HCT116 (cell line): ENCODE data around the gene ROS1. TPM values are rescaled to one million over a fixed set of nuclear protein-coding genes. Genes with fewer than 3 reads are reported as not detected.

Experiments
- ATAC-seq: fragments of 200-7000 bp; cut with Tn5 transposase; 2 replicates; pipeline ENCODE4 v1.9.1; 2020; ENCODE audit warnings: mild to moderate bottlenecking, moderate library complexity
- BruUV-seq: library from RNA; stranded (reverse); fragments of 400-500 nt; replicated peaks from 2 replicates; lab custom pipeline; 2021; lab: Mats Ljungman, UMichigan
- CTCF ChIA-PET: fragments of 300-600 bp; sonication (Branson Sonifier 250); formaldehyde crosslinking; loops from one replicate; lab custom pipeline; 2021; ENCODE audit warnings: antibody characterized with exemption; lab: Charles Lee
- POLR2A ChIA-PET: fragments of 300-600, 350-600 bp; sonication (Branson Sonifier 250); formaldehyde crosslinking; loops from one replicate; lab custom pipeline; 2021; ENCODE audit warnings: antibody characterized with exemption; lab: Charles Lee
- RAD21 ChIA-PET, 2 experiments: fragments of 300-600 bp; sonication (Branson Sonifier 250); formaldehyde crosslinking; loops; one replicate each; lab custom pipeline; 2023; ENCODE audit warnings: low total read pairs in 2 of 2; ENCODE audit not compliant: uncharacterized antibody in 2 of 2, unreplicated experiment in 2 of 2, low non-redundant PET in 1 of 2; lab: Charles Lee
- DNase-seq: peaks from one replicate; pipeline ENCODE4 v3.0.0-alpha.2; 2010; ENCODE audit warnings: low read depth, low spot score
- H2AFZ ChIP-seq: fragments of 200-600 bp; shearing (Covaris generic), sonication (generic); 2 replicates; pipeline ENCODE4 v1.6.1; 2017; ENCODE audit warnings: low read depth, mixed run types, mixed read lengths, antibody characterized with exemption, low read length; ENCODE audit not compliant: poor library complexity, severe bottlenecking
- H3K27ac ChIP-seq: 2 replicates; pipeline ENCODE4 v1.5.1; 2012; ENCODE audit warnings: low read depth, low read length
- H3K27me3 ChIP-seq: fragments of 200-600 bp; sonication (generic); 2 replicates; pipeline ENCODE4 v1.6.1; 2016; ENCODE audit warnings: mixed run types, low read length, mixed read lengths; ENCODE audit not compliant: insufficient read depth
- H3K36me3 ChIP-seq, 2 experiments: fragments of 200-500 bp in 1 of 2; fragments of 200-600 bp in 1 of 2; sonication (Bioruptor generic) in 1 of 2; sonication (generic) in 1 of 2; 2 replicates each; pipeline versions ENCODE4 v1.5.1 to v1.6.1; 2014 to 2016; ENCODE audit warnings: low read length in 2 of 2, inconsistent platforms in 1 of 2, mixed read lengths in 1 of 2, mixed run types in 1 of 2; ENCODE audit not compliant: insufficient read depth in 2 of 2, control insufficient read depth in 1 of 2
- H3K4me1 ChIP-seq, 2 experiments: fragments of 200-600 bp in 1 of 2; sonication (generic) in 1 of 2; 2 replicates each; pipeline versions ENCODE4 v1.5.1 to v1.6.1; 2012 to 2017; ENCODE audit warnings: low read length in 2 of 2, inconsistent platforms in 1 of 2, mild to moderate bottlenecking in 1 of 2, mixed read lengths in 1 of 2, mixed run types in 1 of 2, moderate library complexity in 1 of 2; ENCODE audit not compliant: insufficient read depth in 2 of 2, control insufficient read depth in 1 of 2
- H3K4me2 ChIP-seq: fragments of 200-600 bp; sonication (generic); 2 replicates; pipeline ENCODE4 v1.6.1; 2017; ENCODE audit warnings: mixed run types, low read length, mixed read lengths
- H3K4me3 ChIP-seq, 2 experiments: fragments of 200-600 bp in 1 of 2; sonication (generic) in 1 of 2; replicated peaks in 1 of 2; 2 replicates each; pipeline ENCODE4 v1.5.1; 2011 to 2016; ENCODE audit warnings: low read length in 2 of 2, control low read depth in 1 of 2, low read depth in 1 of 2, mild to moderate bottlenecking in 1 of 2, mixed read lengths in 1 of 2, mixed run types in 1 of 2
- H3K79me2 ChIP-seq: fragments of 200-600 bp; sonication (generic); 2 replicates; pipeline ENCODE4 v1.6.1; 2017; ENCODE audit warnings: mild to moderate bottlenecking, mixed run types, low read length, moderate library complexity, mixed read lengths; ENCODE audit not compliant: insufficient read depth
- H3K9ac ChIP-seq: fragments of 200-600 bp; sonication (generic); 2 replicates; pipeline ENCODE4 v1.6.1; 2016; ENCODE audit warnings: low read length, mixed read lengths
- H3K9me2 ChIP-seq: fragments of 200-600 bp; sonication (generic), shearing (Covaris generic); 2 replicates; pipeline ENCODE4 v1.6.1; 2017; ENCODE audit warnings: mixed run types, mild to moderate bottlenecking, moderate library complexity; ENCODE audit not compliant: insufficient read depth
- H3K9me3 ChIP-seq, 2 experiments: fragments of 200-500 bp in 1 of 2; fragments of 200-600 bp in 1 of 2; sonication (Bioruptor generic) in 1 of 2; sonication (generic) in 1 of 2; 2 replicates each; pipeline ENCODE4 v1.6.1; 2014 to 2017; ENCODE audit warnings: low read length in 2 of 2, mixed read lengths in 2 of 2, inconsistent platforms in 1 of 2, low read depth in 1 of 2, mild to moderate bottlenecking in 1 of 2, mixed run types in 1 of 2, moderate library complexity in 1 of 2; ENCODE audit not compliant: control insufficient read depth in 1 of 2, insufficient read depth in 1 of 2
- H4K20me1 ChIP-seq: fragments of 200-600 bp; sonication (generic), shearing (Covaris generic); 2 replicates; pipeline ENCODE4 v1.6.1; 2017; ENCODE audit warnings: mixed run types, mild to moderate bottlenecking, moderate library complexity; ENCODE audit not compliant: insufficient read depth
- CBX3 ChIP-seq: IDR thresholded peaks from 2 replicates; pipeline ENCODE4 v1.6.1; 2012; ENCODE audit warnings: low read depth
- CEBPB ChIP-seq: IDR thresholded peaks from 2 replicates; pipeline ENCODE4 v1.6.1; 2012; ENCODE audit warnings: low read depth
- EGR1 ChIP-seq: IDR thresholded peaks from 2 replicates; pipeline ENCODE4 v1.6.1; 2012; ENCODE audit warnings: low read depth
- ELF1 ChIP-seq: IDR thresholded peaks from 2 replicates; pipeline ENCODE4 v1.6.1; 2012; ENCODE audit warnings: low read depth, borderline replicate concordance
- EZH2phosphoT487 ChIP-seq: fragments of 200-600 bp; IDR thresholded peaks from 2 replicates; pipeline ENCODE4 v1.6.1; 2018; ENCODE audit warnings: antibody characterized with exemption, borderline replicate concordance
- FOSL1 ChIP-seq: IDR thresholded peaks from 2 replicates; pipeline ENCODE4 v1.6.1; 2012; ENCODE audit warnings: low read depth
- POLR2A ChIP-seq: IDR thresholded peaks from 2 replicates; pipeline ENCODE4 v1.7.0; 2011; ENCODE audit warnings: borderline replicate concordance; ENCODE audit not compliant: insufficient read depth, insufficient read length; ENCODE audit errors: extremely low read depth
- POLR2AphosphoS5 ChIP-seq: IDR thresholded peaks from 2 replicates; pipeline ENCODE4 v1.6.1; 2011; ENCODE audit warnings: mild to moderate bottlenecking, low read depth, low read length, moderate library complexity
- RAD21 ChIP-seq: IDR thresholded peaks from 2 replicates; pipeline ENCODE4 v1.6.1; 2012; ENCODE audit warnings: low read depth, mild to moderate bottlenecking
- SP1 ChIP-seq: IDR thresholded peaks from 2 replicates; pipeline ENCODE4 v1.6.1; 2012; ENCODE audit warnings: low read depth
- SRF ChIP-seq: IDR thresholded peaks from 2 replicates; pipeline ENCODE4 v1.6.1; 2012; ENCODE audit warnings: low read depth
- TCF7L2 ChIP-seq: IDR thresholded peaks from 2 replicates; pipeline ENCODE4 v1.7.0; 2011; ENCODE audit warnings: borderline replicate concordance, inconsistent platforms; ENCODE audit not compliant: insufficient read depth, insufficient read length; ENCODE audit errors: extremely low read depth
- YY1 ChIP-seq: IDR thresholded peaks from 2 replicates; pipeline ENCODE4 v1.6.1; 2011; ENCODE audit warnings: low read length, low read depth, moderate library complexity, mild to moderate bottlenecking; ENCODE audit not compliant: insufficient replicate concordance; ENCODE audit errors: extremely low read depth
- ZFX ChIP-seq: fragments of 450-650 bp; IDR thresholded peaks from 2 replicates; pipeline ENCODE4 v1.6.1; 2017
- ZNF274 ChIP-seq: fragments of 200-500 bp; sonication (Bioruptor generic); IDR thresholded peaks from 2 replicates; pipeline ENCODE4 v1.6.1; 2014; ENCODE audit warnings: mild to moderate bottlenecking, low read depth, low read length, inconsistent platforms
- intact Hi-C: fragments of 100-400 bp; cut with micrococcal nuclease; formaldehyde crosslinking; loops from 2 replicates; pipeline ENCODE4 v1.10.0; 2022
- total RNA-seq: library from RNA; stranded (reverse); gene quantifications from one replicate; pipeline ENCODE4 v1.2.1, GENCODE V29; 2021; ENCODE audit not compliant: unreplicated experiment
- TF ChIP-seq, protein P1 (sequence below): IDR thresholded peaks from 2 replicates; pipeline ENCODE4 v1.6.1; 2012; ENCODE audit warnings: low read depth
- TF ChIP-seq, protein P2 (sequence below): IDR thresholded peaks from 2 replicates; pipeline ENCODE4 v1.6.1; 2012
- TF ChIP-seq, protein P3 (sequence below), 3 experiments: fragments of 200-600 bp in 1 of 3; sonication (generic) in 1 of 3; IDR thresholded peaks in 2 of 3; conservative IDR thresholded peaks in 1 of 3; 2 replicates each; pipeline ENCODE4 v1.5.1; 2012 to 2017; ENCODE audit warnings: low read depth in 2 of 3, low read length in 2 of 3, antibody characterized with exemption in 1 of 3, borderline replicate concordance in 1 of 3, control low read depth in 1 of 3, mild to moderate bottlenecking in 1 of 3, mixed read lengths in 1 of 3, mixed run types in 1 of 3, moderate library complexity in 1 of 3; ENCODE audit not compliant: insufficient read depth in 1 of 3

The ROS1 gene
- total RNA-seq, 1 experiment from 2014 or later = not detected

DNA sequence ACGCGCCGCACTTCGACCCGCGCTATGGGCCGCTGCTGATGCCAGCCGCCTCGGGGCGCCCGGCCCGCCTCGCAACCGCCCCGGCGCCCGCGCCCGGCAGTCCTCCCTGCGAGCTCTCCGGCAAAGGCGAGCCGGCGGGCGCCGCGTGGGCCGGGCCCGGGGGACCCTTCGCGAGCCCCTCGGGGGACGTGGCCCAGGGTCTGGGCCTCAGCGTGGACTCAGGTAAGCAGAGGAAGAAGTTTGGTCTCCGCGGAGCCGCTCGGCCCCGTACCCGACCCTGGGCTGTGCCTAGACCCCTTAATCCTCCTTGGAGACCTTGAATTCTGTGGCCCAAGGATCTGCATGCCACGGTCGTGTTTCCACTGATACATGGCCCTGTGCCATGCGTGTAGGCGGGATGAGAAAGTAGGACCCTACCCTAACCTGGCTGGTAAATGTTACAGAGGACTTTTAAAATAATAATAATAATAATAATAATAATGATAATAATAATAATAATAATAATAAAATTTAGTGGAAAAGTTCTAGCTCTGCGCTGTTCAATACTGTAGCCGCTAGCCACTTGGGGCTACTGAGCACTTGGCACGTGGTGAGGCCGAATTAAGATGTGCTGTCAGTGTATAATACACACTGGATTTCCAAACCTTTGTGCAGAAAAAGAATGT lies 154.8 kb downstream of the ROS1 start:
- TF ChIP-seq, protein P1, sequence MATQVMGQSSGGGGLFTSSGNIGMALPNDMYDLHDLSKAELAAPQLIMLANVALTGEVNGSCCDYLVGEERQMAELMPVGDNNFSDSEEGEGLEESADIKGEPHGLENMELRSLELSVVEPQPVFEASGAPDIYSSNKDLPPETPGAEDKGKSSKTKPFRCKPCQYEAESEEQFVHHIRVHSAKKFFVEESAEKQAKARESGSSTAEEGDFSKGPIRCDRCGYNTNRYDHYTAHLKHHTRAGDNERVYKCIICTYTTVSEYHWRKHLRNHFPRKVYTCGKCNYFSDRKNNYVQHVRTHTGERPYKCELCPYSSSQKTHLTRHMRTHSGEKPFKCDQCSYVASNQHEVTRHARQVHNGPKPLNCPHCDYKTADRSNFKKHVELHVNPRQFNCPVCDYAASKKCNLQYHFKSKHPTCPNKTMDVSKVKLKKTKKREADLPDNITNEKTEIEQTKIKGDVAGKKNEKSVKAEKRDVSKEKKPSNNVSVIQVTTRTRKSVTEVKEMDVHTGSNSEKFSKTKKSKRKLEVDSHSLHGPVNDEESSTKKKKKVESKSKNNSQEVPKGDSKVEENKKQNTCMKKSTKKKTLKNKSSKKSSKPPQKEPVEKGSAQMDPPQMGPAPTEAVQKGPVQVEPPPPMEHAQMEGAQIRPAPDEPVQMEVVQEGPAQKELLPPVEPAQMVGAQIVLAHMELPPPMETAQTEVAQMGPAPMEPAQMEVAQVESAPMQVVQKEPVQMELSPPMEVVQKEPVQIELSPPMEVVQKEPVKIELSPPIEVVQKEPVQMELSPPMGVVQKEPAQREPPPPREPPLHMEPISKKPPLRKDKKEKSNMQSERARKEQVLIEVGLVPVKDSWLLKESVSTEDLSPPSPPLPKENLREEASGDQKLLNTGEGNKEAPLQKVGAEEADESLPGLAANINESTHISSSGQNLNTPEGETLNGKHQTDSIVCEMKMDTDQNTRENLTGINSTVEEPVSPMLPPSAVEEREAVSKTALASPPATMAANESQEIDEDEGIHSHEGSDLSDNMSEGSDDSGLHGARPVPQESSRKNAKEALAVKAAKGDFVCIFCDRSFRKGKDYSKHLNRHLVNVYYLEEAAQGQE = no peak
- TF ChIP-seq POLR2A (no peak), CBX3 (no peak), RAD21 (no peak), ELF1 (no peak), YY1 (no peak), EZH2phosphoT487 (no peak), ZNF274 (no peak), SP1 (no peak), EGR1 (no peak), POLR2AphosphoS5 (no peak), TCF7L2 (no peak), FOSL1 (no peak), SRF (no peak), ZFX (no peak), CEBPB (no peak)
- TF ChIP-seq, protein P2, sequence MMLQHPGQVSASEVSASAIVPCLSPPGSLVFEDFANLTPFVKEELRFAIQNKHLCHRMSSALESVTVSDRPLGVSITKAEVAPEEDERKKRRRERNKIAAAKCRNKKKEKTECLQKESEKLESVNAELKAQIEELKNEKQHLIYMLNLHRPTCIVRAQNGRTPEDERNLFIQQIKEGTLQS = no peak
- TF ChIP-seq, protein P3, sequence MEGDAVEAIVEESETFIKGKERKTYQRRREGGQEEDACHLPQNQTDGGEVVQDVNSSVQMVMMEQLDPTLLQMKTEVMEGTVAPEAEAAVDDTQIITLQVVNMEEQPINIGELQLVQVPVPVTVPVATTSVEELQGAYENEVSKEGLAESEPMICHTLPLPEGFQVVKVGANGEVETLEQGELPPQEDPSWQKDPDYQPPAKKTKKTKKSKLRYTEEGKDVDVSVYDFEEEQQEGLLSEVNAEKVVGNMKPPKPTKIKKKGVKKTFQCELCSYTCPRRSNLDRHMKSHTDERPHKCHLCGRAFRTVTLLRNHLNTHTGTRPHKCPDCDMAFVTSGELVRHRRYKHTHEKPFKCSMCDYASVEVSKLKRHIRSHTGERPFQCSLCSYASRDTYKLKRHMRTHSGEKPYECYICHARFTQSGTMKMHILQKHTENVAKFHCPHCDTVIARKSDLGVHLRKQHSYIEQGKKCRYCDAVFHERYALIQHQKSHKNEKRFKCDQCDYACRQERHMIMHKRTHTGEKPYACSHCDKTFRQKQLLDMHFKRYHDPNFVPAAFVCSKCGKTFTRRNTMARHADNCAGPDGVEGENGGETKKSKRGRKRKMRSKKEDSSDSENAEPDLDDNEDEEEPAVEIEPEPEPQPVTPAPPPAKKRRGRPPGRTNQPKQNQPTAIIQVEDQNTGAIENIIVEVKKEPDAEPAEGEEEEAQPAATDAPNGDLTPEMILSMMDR (IDR thresholded peaks at IDR 0.05 in 2 of 3, conservative IDR thresholded peaks at IDR 0.05 in 1 of 3; ENCODE audit: borderline replicate concordance in 1 of 3, insufficient read depth in 1 of 3, low read depth in 2 of 3, low read length in 2 of 3) = no peak
- POLR2A ChIA-PET = no interaction called here
- Histone ChIP-seq H3K36me3 (no peaks in the 10 kb centered on the region), H3K9me2 (no peaks in the 10 kb centered on the region), H3K4me3 (no peak overlapping the region), H4K20me1 (no peaks in the 10 kb centered on the region), H3K9ac (no peak overlapping the region), H3K4me2 (no peak overlapping the region), H3K79me2 (no peaks in the 10 kb centered on the region), H3K4me1 (no peaks in the 10 kb centered on the region), H3K27ac (no peak overlapping the region), H2AFZ (no peak overlapping the region), H3K9me3 (no peaks in the 10 kb centered on the region), H3K27me3 (peaks cover 6% of the 10 kb centered on the region; the same call in 1 of the 2 replicates)
- no TSS peak for BruUV-seq
- DNase-seq = no peak
- no peak for ATAC-seq
- CTCF ChIA-PET = no interaction called here
- RAD21 ChIA-PET = no interaction called here
- intact Hi-C loops = no loop called here
